K562 (cell line): Measurements from ENCODE around the gene MDK. TPM values are rescaled to one million over a fixed set of nuclear protein-coding genes. Genes with fewer than 3 reads are reported as not detected.

Experiments used
- CTCFL ChIP-seq: IDR thresholded peaks from 2 replicates; pipeline ENCODE4 v1.6.1; 2011; ENCODE audit warnings: borderline replicate concordance, low read depth, mild to moderate bottlenecking, moderate library complexity, low read length; ENCODE audit not compliant: insufficient read depth, poor library complexity, severe bottlenecking
- ESRRB ChIP-seq: fragments of 250-450 bp; sonication (Bioruptor Pico); IDR thresholded peaks from 2 replicates; pipeline ENCODE4 v1.5.0; 2020; ENCODE audit warnings: mild to moderate bottlenecking, moderate library complexity, borderline replicate concordance
- EZH2 ChIP-seq: IDR thresholded peaks from 2 replicates; pipeline ENCODE4 v1.6.1; 2012; ENCODE audit warnings: low read depth, mild to moderate bottlenecking, inconsistent platforms, low read length, borderline replicate concordance
- MLX ChIP-seq, 2 experiments: fragments of 450-650 bp in 1 of 2; sonication (generic) in 1 of 2; formaldehyde crosslinking; conservative IDR thresholded peaks; 2 replicates each; pipeline versions ENCODE4 v1.4.0 to v1.8.1; 2020 to 2022; ENCODE audit warnings: mild to moderate bottlenecking in 1 of 2, missing genetic modification reagents in 1 of 2
- RAD21 ChIP-seq, 2 experiments: fragments of 250-450 bp in 1 of 2; fragments of 450-650 bp in 1 of 2; sonication (Bioruptor Pico) in 1 of 2; formaldehyde crosslinking in 1 of 2; IDR thresholded peaks in 1 of 2; conservative IDR thresholded peaks in 1 of 2; 2 replicates each; pipeline versions ENCODE4 v1.4.0 to v1.8.0; 2020 to 2022; ENCODE audit warnings: mild to moderate bottlenecking in 2 of 2, moderate library complexity in 1 of 2
- REST ChIP-seq, 2 experiments: fragments of 450-650 bp; formaldehyde crosslinking in 1 of 2; IDR thresholded peaks; 2 replicates each; pipeline versions ENCODE4 v1.4.0 to v1.6.1; 2014 to 2020; ENCODE audit warnings: mild to moderate bottlenecking in 2 of 2, borderline replicate concordance in 1 of 2, low read depth in 1 of 2
- SMC3 ChIP-seq: conservative IDR thresholded peaks from 2 replicates; pipeline ENCODE4 v1.6.1; 2011; ENCODE audit warnings: low read depth, low read length, improper control_type of control experiment; ENCODE audit not compliant: insufficient read depth
- STAG1 ChIP-seq: sonication (generic); formaldehyde crosslinking; IDR thresholded peaks from 2 replicates; pipeline ENCODE4 v1.5.0; 2020; ENCODE audit warnings: missing genetic modification reagents, borderline replicate concordance
- THAP7 ChIP-seq: fragments of 250-450 bp; sonication (Bioruptor Pico); IDR thresholded peaks from 2 replicates; pipeline ENCODE4 v1.5.0; 2021
- TRIM28 ChIP-seq: fragments of 450-650 bp; IDR thresholded peaks from 2 replicates; pipeline ENCODE4 v1.6.1; 2017
- VEZF1 ChIP-seq: fragments of 200-800 bp; sonication (Bioruptor generic); IDR thresholded peaks from 2 replicates; pipeline ENCODE4 v1.6.1; 2017; ENCODE audit warnings: missing genetic modification characterization, missing compliant biosample characterization
- ZNF589 ChIP-seq: fragments of 200-800 bp; sonication (Bioruptor generic); IDR thresholded peaks from 2 replicates; pipeline ENCODE4 v1.6.1; 2016; ENCODE audit warnings: low read depth, missing genetic modification characterization, missing compliant biosample characterization
- polyA plus RNA-seq, 8 experiments: library from polyadenylated mRNA; depleted of rRNA in 4 of 8; stranded (reverse) in 5 of 8; unstranded in 3 of 8; fragments of >200 nt; fragmentation: Nextera tagmentation in 2 of 8; fragmentation: Illumina TruSeq in 1 of 8; extraction: Ambion mirVana in 2 of 8; extraction: Trizol in 1 of 8; gene quantifications; 2 replicates each; pipeline versions ENCODE4 v1.2.1 to v1.2.3, GENCODE V29; 2011 to 2014; ENCODE audit warnings: inconsistent platforms in 1 of 8, missing spikeins in 1 of 8
- total RNA-seq, 7 experiments: library from RNA; depleted of rRNA in 6 of 7; stranded (reverse); fragments of >200 nt in 6 of 7; fragmentation: Illumina TruSeq in 2 of 7; extraction: Trizol in 2 of 7; gene quantifications; 2 replicates each; pipeline versions ENCODE4 v1.2.1 to v1.2.3, GENCODE V29; 2011 to 2021; ENCODE audit warnings: low replicate concordance in 1 of 7

The MDK gene
- total and polyA plus RNA-seq, 9 of the 15 experiments (the other 6 are each of a cell fraction or from before 2014, with no cell fraction given): 20.7 to 700 (median 350) TPM

- TF ChIP-seq REST (IDR thresholded peaks at IDR 0.05; ENCODE audit: borderline replicate concordance): peak; percentile 78
- no peak for TF ChIP-seq REST (CRISPR knock-in tag; IDR thresholded peaks at IDR 0.05; ENCODE audit: low read depth)
- TF ChIP-seq SMC3: peak; percentile 49
- no peak for TF ChIP-seq THAP7 (CRISPR knock-in tag)
- peak; percentile 78 for TF ChIP-seq CTCFL
- TF ChIP-seq ZNF589 (CRISPR knock-in tag): no peak
- TF ChIP-seq MLX (CRISPR knock-in tag; conservative IDR thresholded peaks at IDR 0.05): no peak
- no peak for TF ChIP-seq ESRRB (CRISPR knock-in tag)
- TF ChIP-seq STAG1 (CRISPR knock-in tag): peak; percentile 73; the same call in 1 of the 2 replicates
- no peak for TF ChIP-seq EZH2
- TF ChIP-seq RAD21 (CRISPR knock-in tag; conservative IDR thresholded peaks at IDR 0.05 in 1 of 2, IDR thresholded peaks at IDR 0.05 in 1 of 2): peak; percentile 78 to 88
- TF ChIP-seq VEZF1: peak; percentile 50
- TF ChIP-seq TRIM28: no peak
These were observed 14.1 kb upstream of the MDK start (continued) for GRCh38 chr11:46367244-46367915.
